HAP-1 (cell line): Measurements from ENCODE around the gene DDX47.

Source experiments
- DNase-seq, 2 experiments: peaks; one replicate each; pipeline ENCODE4 v3.0.0-alpha.2; 2016 to 2020; ENCODE audit warnings: low spot score in 2 of 2
- H3K27me3 ChIP-seq: fragments of 250-450 bp; sonication (Bioruptor Pico); 2 replicates; pipeline ENCODE4 v1.5.1; 2020; ENCODE audit warnings: low read depth, mild to moderate bottlenecking, moderate library complexity
- H3K36me3 ChIP-seq: fragments of 250-450 bp; sonication (Bioruptor Pico); replicated peaks from 2 replicates; pipeline ENCODE4 v1.5.1; 2020; ENCODE audit warnings: mild to moderate bottlenecking
- H3K4me1 ChIP-seq: fragments of 250-450 bp; sonication (Bioruptor Pico); 2 replicates; pipeline ENCODE4 v1.5.1; 2020; ENCODE audit warnings: mild to moderate bottlenecking
- H3K4me3 ChIP-seq: fragments of 250-450 bp; sonication (Bioruptor Pico); 2 replicates; pipeline ENCODE4 v1.5.1; 2020; ENCODE audit warnings: mild to moderate bottlenecking, moderate library complexity
- H3K9me3 ChIP-seq: fragments of 250-450 bp; sonication (Bioruptor Pico); 2 replicates; pipeline ENCODE4 v1.5.1; 2020; ENCODE audit warnings: mild to moderate bottlenecking, moderate library complexity
- in situ Hi-C: fragments of 300-500 bp; cut with MboI; formaldehyde crosslinking; loops from 3 replicates; pipeline ENCODE4 v1.14.3; 2020; ENCODE audit warnings: low sequenced_read_pairs, inconsistent platforms, mixed read lengths

Gene DDX47

GRCh38 chr12:12813120-12814101 lies at the start of gene DDX47:
DDX47 (plus strand) TSS chr12:12813346; CDS start chr12:12813368, 22 bp downstream.
- peak; percentile 84 to 98 for DNase-seq
- Histone ChIP-seq H3K4me1 (peaks cover 17% of the 10 kb centered on the region), H3K36me3 (peaks cover 31% of the 10 kb centered on the region), H3K27me3 (no peaks in the 10 kb centered on the region), H3K9me3 (no peaks in the 10 kb centered on the region), H3K4me3 (peak within 1 kb of the TSS; percentile 58)
- in situ Hi-C loops: no loop called here

DNA sequence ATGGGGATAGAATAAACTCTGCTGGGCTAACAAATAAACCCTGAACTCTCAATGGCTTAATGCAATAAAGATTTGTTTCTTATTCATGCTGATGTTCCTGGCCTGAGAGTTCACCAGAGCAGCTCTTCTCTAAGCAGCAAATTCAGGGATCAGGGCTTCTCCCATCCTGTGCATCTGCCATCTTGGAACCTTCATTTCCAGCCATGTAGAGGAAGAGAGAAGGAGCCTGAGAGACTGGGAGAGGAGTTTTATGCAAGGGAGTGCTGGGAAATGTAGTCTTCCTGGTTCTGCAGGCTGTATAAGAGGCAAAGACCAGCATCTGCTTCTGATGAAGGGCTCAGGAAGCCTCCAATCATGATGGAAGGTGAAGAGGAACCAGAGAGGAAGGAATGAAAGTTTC lies 48.3 kb upstream of the DDX47 start:
- DNase-seq: no peak
- Histone ChIP-seq H3K27me3 (no peaks in the 10 kb centered on the region), H3K4me1 (no peaks in the 10 kb centered on the region)

GRCh38 chr12:12770262-12770661 lies 42.9 kb upstream of the DDX47 start:
- Histone ChIP-seq H3K4me3 (no peak overlapping the region), H3K4me1 (no peaks in the 10 kb centered on the region), H3K27me3 (no peaks in the 10 kb centered on the region), H3K36me3 (no peaks in the 10 kb centered on the region), H3K9me3 (no peaks in the 10 kb centered on the region)
- in situ Hi-C loops: no loop called here
- no peak for DNase-seq

More for the DNA sequence above, 48.3 kb upstream of the DDX47 start:
- in situ Hi-C loops: no loop called here
- no peak overlapping the region for H3K4me3 ChIP-seq
- no peaks in the 10 kb centered on the region; the same call in 1 of the 2 replicates for H3K9me3 ChIP-seq
- no peaks in the 10 kb centered on the region for H3K36me3 ChIP-seq

- no peaks in the 10 kb centered on the region for H3K27me3 ChIP-seq
- peaks cover 8% of the 10 kb centered on the region; the same call in 1 of the 2 replicates for H3K4me1 ChIP-seq
- H3K36me3 ChIP-seq: no peaks in the 10 kb centered on the region
- no peak for DNase-seq
- in situ Hi-C loops: no loop called here
- no peaks in the 10 kb centered on the region for H3K9me3 ChIP-seq
- H3K4me3 ChIP-seq: no peak overlapping the region
Observed at GRCh38 chr12:12774791-12775190, 38.4 kb upstream of the DDX47 start.

DNA sequence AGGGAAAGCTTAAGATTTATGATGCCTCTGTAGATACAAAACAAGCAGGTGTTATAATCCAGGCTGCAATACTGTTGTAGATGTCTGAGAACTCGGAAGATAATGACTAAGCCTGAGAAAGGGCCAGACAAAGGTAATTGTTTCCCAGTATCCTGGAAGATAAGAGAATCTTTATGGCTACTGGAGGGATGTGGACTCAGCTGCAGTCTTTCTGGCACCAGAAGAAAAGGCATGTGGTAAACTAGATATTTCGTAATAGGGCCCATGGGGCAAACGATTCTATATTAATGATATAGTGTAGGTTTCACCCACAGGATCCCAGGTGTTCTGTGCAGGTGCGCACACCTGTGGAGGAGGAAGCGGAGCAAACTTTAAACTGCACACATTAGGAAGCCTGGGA lies 36.9 kb upstream of the DDX47 start:
- no peaks in the 10 kb centered on the region for H3K36me3 ChIP-seq
- DNase-seq: no peak
- in situ Hi-C loops: no loop called here
- H3K4me1 ChIP-seq: peaks cover 8% of the 10 kb centered on the region; the same call in 1 of the 2 replicates
- no peaks in the 10 kb centered on the region for H3K27me3 ChIP-seq
- no peaks in the 10 kb centered on the region for H3K9me3 ChIP-seq
- no peak overlapping the region for H3K4me3 ChIP-seq

DNA sequence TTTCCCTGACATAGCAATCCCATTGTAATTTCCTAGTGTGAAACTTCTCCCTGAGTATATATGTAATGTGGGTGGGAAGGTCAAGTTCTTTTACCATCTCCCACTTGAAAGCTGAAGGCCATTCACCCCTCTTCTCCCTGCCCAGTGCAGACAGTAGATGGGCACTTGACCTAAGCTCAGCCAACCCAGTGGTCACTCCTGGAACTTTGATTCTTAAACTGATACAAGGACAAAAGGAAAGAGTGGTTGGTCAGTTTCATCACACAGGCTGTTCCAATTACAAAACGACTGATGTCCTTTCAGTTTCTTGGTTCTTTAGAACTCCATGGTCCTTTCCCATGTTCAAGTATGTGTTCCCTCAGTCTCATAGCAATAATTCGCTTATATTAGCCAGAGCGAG lies 36.1 kb upstream of the DDX47 start:
- Histone ChIP-seq H3K4me1 (peaks cover 8% of the 10 kb centered on the region; the same call in 1 of the 2 replicates), H3K27me3 (no peaks in the 10 kb centered on the region), H3K36me3 (no peaks in the 10 kb centered on the region), H3K4me3 (no peak overlapping the region), H3K9me3 (no peaks in the 10 kb centered on the region)
- in situ Hi-C loops: no loop called here
- DNase-seq: no peak

DNA sequence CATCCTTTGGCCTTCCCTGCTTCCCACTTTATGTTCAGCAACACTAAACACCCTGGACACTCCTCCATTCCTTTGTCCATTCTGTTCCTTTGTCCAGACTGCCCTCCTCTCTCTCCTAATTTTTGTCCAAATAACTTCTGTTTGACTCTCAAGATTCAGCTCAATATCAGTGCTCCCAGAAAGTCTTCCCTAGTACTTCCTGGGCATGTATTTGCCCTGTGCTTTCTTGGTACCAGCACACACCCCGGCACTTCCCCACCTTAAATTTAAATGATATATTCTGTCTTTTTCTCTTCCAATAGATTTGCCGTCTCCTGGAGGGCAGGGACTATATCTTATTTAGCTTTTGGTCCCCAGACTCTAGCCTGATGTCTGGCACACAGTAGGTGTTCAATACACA lies 34.1 kb upstream of the DDX47 start:
- H3K36me3 ChIP-seq: no peaks in the 10 kb centered on the region
- in situ Hi-C loops: no loop called here
- no peak overlapping the region for H3K4me3 ChIP-seq
- no peaks in the 10 kb centered on the region for H3K9me3 ChIP-seq
- peaks cover 8% of the 10 kb centered on the region; the same call in 1 of the 2 replicates for H3K4me1 ChIP-seq
- H3K27me3 ChIP-seq: no peaks in the 10 kb centered on the region
- no peak for DNase-seq

DNA sequence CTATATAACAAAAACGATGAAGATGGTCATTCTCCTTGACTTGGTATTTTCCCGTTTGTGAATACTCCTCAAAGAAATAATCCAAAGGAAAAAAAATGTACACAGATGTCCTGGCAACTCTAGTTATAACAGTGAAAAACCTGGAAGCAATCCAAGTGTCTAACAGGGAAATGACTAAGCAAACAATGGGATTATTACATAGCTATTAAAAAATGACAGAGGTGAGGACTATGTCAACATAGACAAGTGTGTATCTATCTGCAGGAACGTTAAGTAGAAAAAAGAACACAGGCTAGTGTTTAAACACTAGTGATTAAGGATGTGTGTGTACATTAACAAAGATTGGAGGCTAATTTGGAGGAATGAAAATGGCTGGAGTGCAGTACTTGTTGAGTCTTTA lies 33.6 kb upstream of the DDX47 start:
- in situ Hi-C loops: no loop called here
- DNase-seq: no peak
- Histone ChIP-seq H3K9me3 (no peaks in the 10 kb centered on the region), H3K36me3 (no peaks in the 10 kb centered on the region), H3K4me1 (peaks cover 8% of the 10 kb centered on the region; the same call in 1 of the 2 replicates), H3K4me3 (no peak overlapping the region), H3K27me3 (no peaks in the 10 kb centered on the region)

- Histone ChIP-seq H3K4me1 (peaks cover 15% of the 10 kb centered on the region), H3K27me3 (no peaks in the 10 kb centered on the region), H3K4me3 (no peak overlapping the region), H3K9me3 (no peaks in the 10 kb centered on the region), H3K36me3 (no peaks in the 10 kb centered on the region)
- no peak for DNase-seq
- in situ Hi-C loops: no loop called here
Observed at GRCh38 chr12:12784116-12784515, 29.0 kb upstream of the DDX47 start.

DNA sequence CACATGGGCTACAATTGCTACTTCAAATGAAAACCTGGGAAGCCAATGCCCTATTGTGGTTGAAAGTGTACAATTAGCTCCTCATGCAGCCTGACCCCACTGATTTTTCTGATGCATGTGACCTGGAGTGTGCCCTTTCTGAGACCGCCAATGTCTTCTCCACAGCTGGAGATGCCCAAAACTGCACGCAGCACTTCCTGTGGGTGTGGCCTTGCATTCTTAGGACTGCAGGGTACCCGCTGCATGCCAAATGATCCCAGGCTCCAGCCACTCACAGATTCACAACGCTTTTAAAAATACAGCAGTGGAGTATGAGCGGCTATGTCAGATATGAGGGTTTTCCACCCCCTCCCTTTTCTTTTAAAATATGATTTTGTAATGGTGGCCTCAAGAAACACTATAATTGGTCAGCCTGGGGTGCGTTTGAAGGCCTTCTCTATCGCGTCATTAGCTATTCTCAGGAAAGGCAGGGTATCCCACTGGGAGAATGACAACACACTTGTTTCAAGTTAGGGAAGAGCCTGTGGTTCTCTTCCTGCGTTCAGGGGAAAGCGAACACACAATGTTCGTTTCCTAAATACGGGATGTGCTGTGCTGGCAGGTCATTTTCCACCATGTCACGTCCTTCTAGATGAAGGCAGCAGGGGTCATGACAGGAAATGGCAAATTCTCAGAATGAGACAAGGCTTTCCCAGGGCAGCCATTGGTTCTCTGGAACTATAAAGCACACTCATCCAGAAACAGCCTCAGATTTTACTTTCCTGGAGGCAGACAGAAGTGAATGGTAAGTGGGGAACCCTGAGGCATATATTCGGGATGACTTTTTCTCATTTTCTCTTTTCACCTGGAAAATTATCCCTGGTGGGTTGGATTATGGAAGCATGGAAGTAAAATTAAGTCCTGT lies 28.0 kb upstream of the DDX47 start, which contains the start of gene APOLD1:
TSS of gene APOLD1 (plus strand) at position 749 of the 904 bp plus-strand sequence. CDS start at position 782, 33 bp downstream.
- peaks cover 13% of the 10 kb centered on the region for H3K4me1 ChIP-seq
- in situ Hi-C loops: no loop called here
- DNase-seq: no peak

GRCh38 chr12:12786351-12786705 lies 26.8 kb upstream of the DDX47 start:
- Histone ChIP-seq H3K36me3 (no peaks in the 10 kb centered on the region), H3K27me3 (no peaks in the 10 kb centered on the region), H3K4me3 (peak overlapping the region; percentile 25), H3K9me3 (no peaks in the 10 kb centered on the region), H3K4me1 (peaks cover 25% of the 10 kb centered on the region)
- DNase-seq: no peak
- in situ Hi-C loops: no loop called here

More for the DNA sequence above, 28.0 kb upstream of the DDX47 start, which contains the start of gene APOLD1:
- peak within 1 kb of the TSS; percentile 25 for H3K4me3 ChIP-seq
- H3K9me3 ChIP-seq: no peaks in the 10 kb centered on the region
- no peaks in the 10 kb centered on the region for H3K27me3 ChIP-seq
- H3K36me3 ChIP-seq: no peaks in the 10 kb centered on the region

DNA sequence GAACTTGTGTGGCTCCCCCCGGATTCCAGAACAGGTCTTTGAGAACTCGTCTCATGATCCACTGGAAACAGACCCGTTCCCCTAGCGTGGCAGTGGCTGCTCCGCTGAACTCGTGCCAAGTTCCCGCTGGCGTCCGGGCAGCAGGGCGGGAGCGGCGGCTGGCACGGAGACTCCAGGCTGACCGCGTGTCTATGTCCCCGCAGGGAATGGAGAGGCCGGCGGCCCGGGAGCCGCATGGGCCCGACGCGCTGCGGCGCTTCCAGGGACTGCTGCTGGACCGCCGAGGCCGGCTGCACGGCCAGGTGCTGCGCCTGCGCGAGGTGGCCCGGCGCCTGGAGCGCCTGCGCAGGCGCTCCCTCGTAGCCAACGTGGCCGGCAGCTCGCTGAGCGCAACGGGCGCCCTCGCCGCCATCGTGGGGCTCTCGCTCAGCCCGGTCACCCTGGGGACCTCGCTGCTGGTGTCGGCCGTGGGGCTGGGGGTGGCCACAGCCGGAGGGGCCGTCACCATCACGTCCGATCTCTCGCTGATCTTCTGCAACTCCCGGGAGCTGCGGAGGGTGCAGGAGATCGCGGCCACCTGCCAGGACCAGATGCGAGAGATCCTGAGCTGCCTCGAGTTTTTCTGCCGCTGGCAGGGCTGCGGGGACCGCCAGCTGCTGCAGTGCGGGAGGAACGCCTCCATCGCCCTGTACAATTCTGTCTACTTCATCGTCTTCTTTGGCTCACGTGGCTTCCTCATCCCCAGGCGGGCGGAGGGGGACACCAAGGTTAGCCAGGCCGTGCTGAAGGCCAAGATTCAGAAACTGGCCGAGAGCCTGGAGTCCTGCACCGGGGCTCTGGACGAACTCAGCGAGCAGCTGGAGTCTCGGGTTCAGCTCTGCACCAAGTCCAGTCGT lies 26.2 kb upstream of the DDX47 start:
- Histone ChIP-seq H3K36me3 (no peaks in the 10 kb centered on the region), H3K4me3 (peak overlapping the region; percentile 25), H3K27me3 (no peaks in the 10 kb centered on the region), H3K4me1 (peaks cover 25% of the 10 kb centered on the region), H3K9me3 (no peaks in the 10 kb centered on the region)
- in situ Hi-C loops: no loop called here
- peak; percentile 71 to 75 for DNase-seq

DNA sequence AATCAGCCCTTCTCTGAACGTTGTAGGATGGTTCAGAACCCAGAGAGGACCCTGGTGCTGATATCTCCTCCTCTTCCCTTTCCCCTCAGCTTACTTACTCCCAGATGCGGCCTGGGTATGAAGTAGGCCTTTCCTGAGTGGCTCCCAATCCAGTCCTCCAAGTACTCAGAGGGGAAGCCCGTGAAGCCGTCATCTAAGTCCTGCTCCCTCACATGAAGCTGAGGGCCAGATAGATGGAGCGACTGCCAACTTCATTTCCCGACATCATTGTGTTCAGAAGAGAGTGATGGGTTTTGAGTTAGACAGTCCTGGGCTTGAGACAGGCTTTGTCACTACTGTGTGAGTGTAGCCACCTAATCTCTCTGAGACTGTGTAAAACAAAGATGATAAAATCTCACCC lies 25.0 kb upstream of the DDX47 start:
- in situ Hi-C loops: no loop called here
- Histone ChIP-seq H3K4me1 (peaks cover 25% of the 10 kb centered on the region), H3K27me3 (no peaks in the 10 kb centered on the region), H3K9me3 (no peaks in the 10 kb centered on the region), H3K36me3 (no peaks in the 10 kb centered on the region), H3K4me3 (no peak overlapping the region)
- no peak for DNase-seq
